ENCODE data around the gene PCBP2. TPM values are rescaled to one million over a fixed set of nuclear protein-coding genes. Genes with fewer than 3 reads are reported as not detected.

PCBP2 gene
- total and polyA plus RNA-seq, 12 donors: 255 to 1,158 (median 546) TPM

DNA sequence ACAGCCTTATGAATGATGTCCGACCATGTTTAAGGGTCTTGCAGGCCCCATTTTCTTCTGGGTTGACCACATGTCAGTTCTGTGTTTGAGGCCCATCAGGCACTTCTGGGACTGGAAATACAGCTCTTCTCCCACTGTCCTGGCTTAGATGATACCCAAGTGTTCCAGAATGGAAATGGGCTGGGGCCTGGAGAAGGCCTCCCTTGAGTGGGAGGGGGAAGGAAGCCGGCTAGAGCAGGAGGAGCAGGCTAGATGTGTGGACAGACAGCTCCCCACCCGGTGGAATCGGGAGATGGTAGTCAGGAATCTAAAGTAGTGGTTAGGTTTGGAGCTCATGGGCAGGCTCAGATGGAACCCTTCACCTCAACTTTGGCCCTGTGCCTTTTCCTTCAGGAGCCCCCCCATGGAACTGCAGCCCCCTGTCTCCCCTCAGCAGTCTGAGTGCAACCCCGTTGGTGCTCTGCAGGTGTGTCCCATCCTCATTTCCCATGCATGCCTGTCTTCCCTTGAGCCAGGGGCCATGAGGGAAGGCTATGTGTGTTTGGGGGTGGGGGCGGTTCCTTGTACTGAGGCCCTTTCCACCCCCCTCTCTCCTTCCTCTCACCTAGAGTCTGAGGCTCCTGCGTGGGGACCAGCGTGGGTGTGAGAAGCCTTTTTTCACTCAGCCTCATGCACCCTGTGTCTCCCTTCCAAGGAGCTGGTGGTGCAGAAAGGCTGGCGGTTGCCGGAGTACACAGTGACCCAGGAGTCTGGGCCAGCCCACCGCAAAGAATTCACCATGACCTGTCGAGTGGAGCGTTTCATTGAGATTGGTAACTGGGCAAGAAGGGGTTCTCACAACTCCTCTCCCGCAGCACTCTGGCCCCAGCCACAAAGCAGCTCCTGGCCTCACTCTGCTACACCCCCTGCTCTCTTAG lies 52.4 kb downstream of the PCBP2 start:
- H3K27ac ChIP-seq: peak overlapping the region in 3 of 5 donors; percentile 52 to 99 (median 90)
- no peak overlapping the region for H3K4me3 ChIP-seq
- 83 to 88% (median 86%) methylated on average over 9 to 14 of the region's 14 CpGs for WGBS, 4 donors
- intact Hi-C loops (cut with DNase I): loop anchor here (5.0 to 10.0 kb wide), 2 partner anchors 52 to 179 kb away; partner anchors contain the start of genes AAAS (in 1 of the 2) and PCBP2 (in 1 of the 2)
- H3K27me3 ChIP-seq: no peaks in the 10 kb centered on the region
- no peak for DNase-seq
- H3K9me3 ChIP-seq (replicated peaks in 1 of 3): no peaks in the 10 kb centered on the region
- H3K4me1 ChIP-seq (replicated peaks in 1 of 2): peaks cover 25 to 37% of the 10 kb centered on the region in 2 donors
- no peak for TF ChIP-seq POLR2A (IDR thresholded peaks at IDR 0.05)
- no peak for TF ChIP-seq CTCF (IDR thresholded peaks at IDR 0.05)
- peaks cover 0 to 32% of the 10 kb centered on the region in 2 donors for H3K36me3 ChIP-seq (replicated peaks in 1 of 2)

- intact Hi-C loops (cut with DNase I): loop anchor here in 1 of 2 donors (5.0 to 10.0 kb wide), 2 partner anchors 153 to 180 kb away; partner anchors contain the start of gene AAAS
- TF ChIP-seq POLR2A (IDR thresholded peaks at IDR 0.05): peak in 1 of 2 donors; percentile 64
- no peak for TF ChIP-seq CTCF (IDR thresholded peaks at IDR 0.05)
- Histone ChIP-seq H3K27ac (peak overlapping the region in 4 of 5 donors; percentile 38 to 90 (median 76)), H3K4me1 (replicated peaks in 1 of 2) (peaks cover 17 to 37% of the 10 kb centered on the region in 2 donors), H3K27me3 (no peaks in the 10 kb centered on the region), H3K36me3 (replicated peaks in 1 of 2) (peaks cover 0 to 32% of the 10 kb centered on the region in 2 donors), H3K4me3 (no peak overlapping the region), H3K9me3 (replicated peaks in 1 of 3) (no peaks in the 10 kb centered on the region)
- 57 to 79% (median 65%) methylated on average over 6 to 10 of the region's 10 CpGs for WGBS, 4 donors
- peak; percentile 73 to 90 (median 88) for DNase-seq
Measured at GRCh38 chr12:53505086-53505485, 53.2 kb downstream of the PCBP2 start.

DNA sequence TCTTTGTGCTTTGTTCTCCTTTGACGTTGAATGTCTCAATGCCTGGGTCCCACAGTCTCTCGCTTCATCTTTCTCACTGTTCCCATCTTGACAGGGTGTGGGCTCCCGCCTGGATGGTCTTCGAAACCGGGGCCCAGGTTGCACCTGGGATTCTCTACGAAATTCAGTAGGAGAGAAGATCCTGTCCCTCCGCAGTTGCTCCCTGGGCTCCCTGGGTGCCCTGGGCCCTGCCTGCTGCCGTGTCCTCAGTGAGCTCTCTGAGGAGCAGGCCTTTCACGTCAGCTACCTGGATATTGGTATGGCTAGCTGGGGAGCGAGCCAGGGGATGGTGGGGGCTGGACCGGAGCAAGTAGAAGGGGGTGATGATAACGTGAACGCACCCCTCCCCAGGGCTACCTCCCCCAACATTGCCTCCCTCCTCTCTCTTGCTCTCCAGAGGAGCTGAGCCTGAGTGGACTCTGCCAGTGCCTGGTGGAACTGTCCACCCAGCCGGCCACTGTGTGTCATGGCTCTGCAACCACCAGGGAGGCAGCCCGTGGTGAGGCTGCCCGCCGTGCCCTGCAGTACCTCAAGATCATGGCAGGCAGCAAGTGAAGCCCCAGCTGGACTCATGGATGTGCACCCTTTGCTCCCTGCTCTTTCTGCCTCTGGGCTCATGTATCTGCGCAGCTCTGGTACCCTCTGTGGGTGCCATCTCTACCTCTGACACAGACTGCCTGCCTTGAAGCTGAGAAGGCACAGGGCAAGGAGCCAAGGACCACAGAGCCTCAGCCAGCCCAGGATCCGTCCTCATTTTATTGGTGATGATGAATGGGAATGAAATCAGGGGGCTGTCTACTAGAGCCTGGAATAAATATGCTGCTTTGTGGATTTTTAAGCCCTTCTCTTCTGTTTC lies 53.9 kb downstream of the PCBP2 start:
- peaks cover 15 to 37% of the 10 kb centered on the region in 2 donors for H3K4me1 ChIP-seq (replicated peaks in 1 of 2)
- no peak overlapping the region for H3K4me3 ChIP-seq
- H3K27ac ChIP-seq: peak overlapping the region in 4 of 5 donors; percentile 38 to 90 (median 76)
- intact Hi-C loops (cut with DNase I): loop anchor here in 1 of 2 donors (5.0 to 10.0 kb wide), 2 partner anchors 154 to 181 kb away; partner anchors contain the start of gene AAAS
- H3K27me3 ChIP-seq: no peaks in the 10 kb centered on the region
- peaks cover 0 to 39% of the 10 kb centered on the region in 2 donors for H3K36me3 ChIP-seq (replicated peaks in 1 of 2)
- WGBS, 4 donors: 75 to 80% (median 79%) methylated on average over 12 to 19 of the region's 19 CpGs
- H3K9me3 ChIP-seq (replicated peaks in 1 of 3): no peaks in the 10 kb centered on the region
- TF ChIP-seq CTCF (IDR thresholded peaks at IDR 0.05) (no peak), POLR2A (IDR thresholded peaks at IDR 0.05) (no peak)
- peak in 3 of 7 donors; percentile 49 to 58 (median 51) for DNase-seq

Measured in adrenal gland (tissue), 12 donors.